Stomach (tissue), 9 donors: ENCODE data around the gene OR5M3. TPM values are rescaled to one million over a fixed set of nuclear protein-coding genes. Genes with fewer than 3 reads are reported as not detected.

Experiments
- DNase-seq, 2 donors: peaks; one replicate each; pipeline versions ENCODE4 v3.0.0 to v3.0.0-alpha.2; 2013 to 2019
- H3K27ac ChIP-seq, 5 donors: fragments of 200-600 bp in 4 of 5; sonication (generic) in 4 of 5; one replicate each; pipeline ENCODE4 v1.5.1; 2013 to 2019; ENCODE audit warnings: mild to moderate bottlenecking in 1 of 5, moderate library complexity in 1 of 5
- H3K27me3 ChIP-seq, 3 donors: fragments of 200-600 bp; sonication (generic); one replicate each; pipeline ENCODE4 v1.5.1; 2017 to 2019; ENCODE audit warnings: mixed run types in 1 of 3
- H3K36me3 ChIP-seq, 4 donors: fragments of 200-600 bp; sonication (generic); 1 replicate in 3 of 4; 2 replicates in 1 of 4; pipeline ENCODE4 v1.5.1; 2016 to 2019
- H3K4me1 ChIP-seq, 4 donors: fragments of 200-600 bp; sonication (generic); one replicate each; pipeline ENCODE4 v1.5.1; 2016 to 2019
- H3K4me3 ChIP-seq, 4 donors: fragments of 200-600 bp; sonication (generic) in 3 of 4; one replicate each; pipeline ENCODE4 v1.5.1; 2016 to 2019; ENCODE audit warnings: mild to moderate bottlenecking in 1 of 4
- H3K9me3 ChIP-seq, 4 donors: fragments of 200-600 bp; sonication (generic); one replicate each; pipeline ENCODE4 v1.5.1; 2016 to 2019
- EP300 ChIP-seq: sonication (generic); formaldehyde crosslinking; IDR thresholded peaks from one replicate; pipeline ENCODE4 v1.6.1; 2017; ENCODE audit warnings: antibody characterized with exemption
- POLR2A ChIP-seq, 4 donors: fragments of 450-650 bp; IDR thresholded peaks; one replicate each; pipeline ENCODE4 v1.6.1; 2016; ENCODE audit warnings: antibody characterized with exemption in 4 of 4, control low read depth in 2 of 4, mild to moderate bottlenecking in 1 of 4, moderate library complexity in 1 of 4
- POLR2AphosphoS5 ChIP-seq, 3 donors: sonication (generic); formaldehyde crosslinking; IDR thresholded peaks; one replicate each; pipeline ENCODE4 v1.6.1; 2016; ENCODE audit warnings: antibody characterized with exemption in 3 of 3
- WGBS, 5 donors: extraction: QIAGEN DNeasy Blood & Tissue Kit in 3 of 5; methylation state at CpG; one replicate each; pipeline versions ENCODE4 v1.1.5 to v1.1.7; 2013 to 2018; 5-methylcytosine and 5-hydroxymethylcytosine counted together
- intact Hi-C: fragments of 100-400 bp; cut with DNase I; formaldehyde crosslinking; loops from one replicate; pipeline ENCODE4 v1.15.1; 2023; ENCODE audit warnings: low total_unique reads
- polyA plus RNA-seq, 3 donors: library from polyadenylated mRNA; stranded (reverse); fragments of 200-250 nt; gene quantifications; one replicate each; pipeline ENCODE4 v1.2.3, GENCODE V29; 2013
- total RNA-seq, 5 donors: library from RNA; depleted of rRNA; stranded (reverse); fragments of >200 nt; gene quantifications; one replicate each; pipeline versions ENCODE4 v1.1.0 to v1.2.3, GENCODE V29; 2014 to 2016
- TF ChIP-seq, protein P1 (sequence below), 7 experiments: fragments of 450-650 bp in 4 of 7; fragments of 200-600 bp in 3 of 7; sonication (generic) in 3 of 7; IDR thresholded peaks; one replicate each; pipeline ENCODE4 v1.5.1; 2016 to 2019; ENCODE audit warnings: antibody characterized with exemption in 7 of 7, control low read depth in 2 of 7, mild to moderate bottlenecking in 1 of 7
- donor health status: healthy with polysubstance abuse.
- donor health status: Bipolar disorder and iron deficiency.
- donor health status: healthy.

Gene OR5M3
- total and polyA plus RNA-seq, 8 donors, result not detected

- intact Hi-C loops, result no loop called here
- DNase-seq, result peak in 1 of 2 donors; percentile 26
- WGBS, 5 donors, result 21 to 44% (median 36%) methylated on average over 1 of the region's 1 CpG
- TF ChIP-seq EP300, result no peak
- no peak for TF ChIP-seq POLR2AphosphoS5 (IDR thresholded peaks at IDR 0.05)
- TF ChIP-seq, protein P1, sequence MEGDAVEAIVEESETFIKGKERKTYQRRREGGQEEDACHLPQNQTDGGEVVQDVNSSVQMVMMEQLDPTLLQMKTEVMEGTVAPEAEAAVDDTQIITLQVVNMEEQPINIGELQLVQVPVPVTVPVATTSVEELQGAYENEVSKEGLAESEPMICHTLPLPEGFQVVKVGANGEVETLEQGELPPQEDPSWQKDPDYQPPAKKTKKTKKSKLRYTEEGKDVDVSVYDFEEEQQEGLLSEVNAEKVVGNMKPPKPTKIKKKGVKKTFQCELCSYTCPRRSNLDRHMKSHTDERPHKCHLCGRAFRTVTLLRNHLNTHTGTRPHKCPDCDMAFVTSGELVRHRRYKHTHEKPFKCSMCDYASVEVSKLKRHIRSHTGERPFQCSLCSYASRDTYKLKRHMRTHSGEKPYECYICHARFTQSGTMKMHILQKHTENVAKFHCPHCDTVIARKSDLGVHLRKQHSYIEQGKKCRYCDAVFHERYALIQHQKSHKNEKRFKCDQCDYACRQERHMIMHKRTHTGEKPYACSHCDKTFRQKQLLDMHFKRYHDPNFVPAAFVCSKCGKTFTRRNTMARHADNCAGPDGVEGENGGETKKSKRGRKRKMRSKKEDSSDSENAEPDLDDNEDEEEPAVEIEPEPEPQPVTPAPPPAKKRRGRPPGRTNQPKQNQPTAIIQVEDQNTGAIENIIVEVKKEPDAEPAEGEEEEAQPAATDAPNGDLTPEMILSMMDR (IDR thresholded peaks at IDR 0.05), result no peak
- no peak for TF ChIP-seq POLR2A (IDR thresholded peaks at IDR 0.05)
- Histone ChIP-seq H3K27ac (no peak overlapping the region), H3K4me3 (no peak overlapping the region), H3K9me3 (no peaks in the 10 kb centered on the region), H3K4me1 (no peaks in the 10 kb centered on the region), H3K36me3 (no peaks in the 10 kb centered on the region), H3K27me3 (no peaks in the 10 kb centered on the region)
Observed at GRCh38 chr11:56474729-56475235, 1.6 kb upstream of the OR5M3 start.

DNA sequence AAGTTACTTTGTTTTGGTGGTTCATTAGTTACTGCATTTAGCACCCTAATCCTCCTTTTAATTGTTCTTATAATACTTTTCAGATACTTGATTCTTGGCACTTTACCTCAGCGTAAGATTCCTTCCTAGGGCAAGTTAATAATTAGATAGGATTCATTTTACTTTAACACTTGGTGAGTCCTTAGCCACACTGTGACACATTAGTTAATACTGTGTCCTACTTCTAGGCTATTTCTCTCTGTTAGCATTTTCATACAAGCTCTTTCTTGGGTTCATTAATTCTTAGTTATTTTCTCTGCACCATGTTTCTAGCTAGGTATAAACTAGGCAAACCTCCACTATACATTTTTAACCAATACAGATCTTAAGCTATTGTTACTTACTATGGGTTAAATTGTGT lies 16.1 kb downstream of the OR5M3 start:
- Histone ChIP-seq H3K4me1 (no peaks in the 10 kb centered on the region), H3K27me3 (no peaks in the 10 kb centered on the region), H3K36me3 (no peaks in the 10 kb centered on the region), H3K9me3 (no peaks in the 10 kb centered on the region), H3K27ac (no peak overlapping the region), H3K4me3 (no peak overlapping the region)
- TF ChIP-seq, protein P1 (IDR thresholded peaks at IDR 0.05), result no peak
- TF ChIP-seq POLR2A (IDR thresholded peaks at IDR 0.05) (no peak), POLR2AphosphoS5 (IDR thresholded peaks at IDR 0.05) (no peak), EP300 (no peak)
- intact Hi-C loops, result no loop called here
- 50 to 81% (median 67%) methylated on average over 1 of the region's 1 CpG for WGBS, 5 donors
- no peak for DNase-seq

DNA sequence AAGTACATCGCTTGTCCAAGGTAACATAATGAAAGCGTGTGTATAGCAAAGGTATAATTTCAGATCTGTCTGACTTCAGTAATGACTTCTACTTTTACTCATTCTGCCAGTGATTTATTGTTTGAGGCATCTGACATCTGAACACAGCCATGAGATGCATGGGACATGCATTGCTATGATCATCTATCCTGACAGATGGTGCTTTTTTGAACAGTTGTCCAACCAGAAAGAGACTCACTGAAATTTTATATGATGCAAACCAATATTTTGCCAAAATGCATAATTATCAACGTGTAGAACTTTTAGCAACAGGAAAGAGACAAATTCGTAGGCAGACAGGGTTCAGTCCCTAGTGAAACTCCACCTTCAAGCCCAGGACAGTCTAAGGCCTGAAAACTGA lies 19.6 kb downstream of the OR5M3 start:
- WGBS, 5 donors, result 60 to 78% (median 70%) methylated on average over 4 of the region's 4 CpGs
- TF ChIP-seq POLR2A (IDR thresholded peaks at IDR 0.05) (no peak), POLR2AphosphoS5 (IDR thresholded peaks at IDR 0.05) (no peak), EP300 (no peak)
- TF ChIP-seq, protein P1 (IDR thresholded peaks at IDR 0.05), result no peak

More for the DNA sequence above, 19.6 kb downstream of the OR5M3 start:
- H3K4me3 ChIP-seq, result no peak overlapping the region
- no peaks in the 10 kb centered on the region for H3K36me3 ChIP-seq
- no peak for DNase-seq
- H3K27ac ChIP-seq, result no peak overlapping the region
- no peaks in the 10 kb centered on the region for H3K9me3 ChIP-seq
- intact Hi-C loops, result no loop called here
- no peaks in the 10 kb centered on the region for H3K4me1 ChIP-seq
- H3K27me3 ChIP-seq, result no peaks in the 10 kb centered on the region

Other genes starting within 250 kb of the OR5M3 start
- gene OR5T2, start 239.1 kb downstream of the OR5M3 start, total RNA-seq, result not detected
- gene OR5T2, start 239.1 kb downstream of the OR5M3 start, polyA plus RNA-seq, result not detected
- not detected for gene OR5T3, start 221.1 kb downstream of the OR5M3 start, total RNA-seq
- gene OR5T3, start 221.1 kb downstream of the OR5M3 start, polyA plus RNA-seq, result not detected
- not detected for gene OR5T1, start 199.2 kb downstream of the OR5M3 start, total RNA-seq
- not detected for gene OR5T1, start 199.2 kb downstream of the OR5M3 start, polyA plus RNA-seq
- not detected for gene OR8H1, start 181.1 kb downstream of the OR5M3 start, total RNA-seq
- gene OR8H1, start 181.1 kb downstream of the OR5M3 start, polyA plus RNA-seq, result not detected
- not detected for gene OR8K3, start 158.2 kb downstream of the OR5M3 start, total RNA-seq
- gene OR8K3, start 158.2 kb downstream of the OR5M3 start, polyA plus RNA-seq, result not detected
- gene OR8K1, start 127.3 kb downstream of the OR5M3 start, total RNA-seq, result not detected
- not detected for gene OR8K1, start 127.3 kb downstream of the OR5M3 start, polyA plus RNA-seq
- gene OR8J1, start 119.1 kb downstream of the OR5M3 start, total RNA-seq, result not detected
- not detected for gene OR8J1, start 119.1 kb downstream of the OR5M3 start, polyA plus RNA-seq
- gene OR8U1, start 97.7 kb downstream of the OR5M3 start, total RNA-seq, result not detected
- not detected for gene OR8U1, start 97.7 kb downstream of the OR5M3 start, polyA plus RNA-seq
- gene OR5AL1, start 60.7 kb downstream of the OR5M3 start, total RNA-seq, result not detected
- not detected for gene OR5AL1, start 60.7 kb downstream of the OR5M3 start, polyA plus RNA-seq
- gene OR5M8, start 18.0 kb upstream of the OR5M3 start, total RNA-seq, result not detected
- gene OR5M8, start 18.0 kb upstream of the OR5M3 start, polyA plus RNA-seq, result not detected
- gene OR5M11, start 69.9 kb upstream of the OR5M3 start, total RNA-seq, result not detected
- not detected for gene OR5M11, start 69.9 kb upstream of the OR5M3 start, polyA plus RNA-seq
- gene OR5M10, start 104.4 kb upstream of the OR5M3 start, total RNA-seq, result not detected
- gene OR5M10, start 104.4 kb upstream of the OR5M3 start, polyA plus RNA-seq, result not detected
- gene OR5M1, start 141.5 kb upstream of the OR5M3 start, total RNA-seq, result under 1 TPM in 1 of 5 donors, not detected in 4; under 0.01 TPM
- gene OR5M1, start 141.5 kb upstream of the OR5M3 start, polyA plus RNA-seq, result not detected
- not detected for gene OR5AP2, start 169.1 kb upstream of the OR5M3 start, total RNA-seq
- not detected for gene OR5AP2, start 169.1 kb upstream of the OR5M3 start, polyA plus RNA-seq
- gene OR5AR1, start 190.3 kb upstream of the OR5M3 start, total RNA-seq, result not detected
- not detected for gene OR5AR1, start 190.3 kb upstream of the OR5M3 start, polyA plus RNA-seq
- not detected for gene OR9G1, start 225.7 kb upstream of the OR5M3 start, total RNA-seq
- gene OR9G1, start 225.7 kb upstream of the OR5M3 start, polyA plus RNA-seq, result not detected